IPS-NIHi7 (cell line): ENCODE results near the gene CD1C.
"Not testable (repeated sequence)": the region's sequence is repeated elsewhere in the genome, so short reads cannot be mapped to it uniquely, and the experiment has no call there.

Source experiments
- DNase-seq: peaks from one replicate; pipeline ENCODE4 v3.0.0; 2012; ENCODE audit warnings: mixed read lengths; ENCODE audit errors: extremely low spot score

The CD1C gene

DNA sequence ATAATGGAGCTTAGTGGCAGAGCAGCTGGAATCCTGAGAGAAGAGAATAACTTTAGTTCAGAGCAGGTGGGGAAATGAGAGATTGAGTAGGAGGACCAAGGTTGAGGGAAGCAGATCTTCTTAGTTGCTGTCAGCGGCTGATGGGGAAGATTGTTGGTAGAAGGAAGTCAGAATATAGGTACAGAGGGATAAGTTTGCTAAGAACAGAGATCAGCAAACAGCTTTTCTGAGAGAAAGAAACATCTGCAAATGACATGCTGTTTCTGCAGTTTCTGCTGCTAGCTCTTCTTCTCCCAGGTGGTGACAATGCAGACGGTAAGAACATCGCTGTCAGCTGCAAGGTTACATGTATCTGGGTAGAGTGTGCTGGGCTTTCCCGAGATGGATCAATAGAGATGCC lies at the start of gene CD1C:
TSS of gene CD1C (plus strand) at position 113 of the 400 bp plus-strand sequence. CDS start at position 255, 142 bp downstream.
- no peak for DNase-seq

- DNase-seq: no peak
These were observed 43.1 kb upstream of the CD1C start for GRCh38 chr1:158246650-158247049.

GRCh38 chr1:158248118-158248517 lies 41.6 kb upstream of the CD1C start:
- DNase-seq: no peak

GRCh38 chr1:158248771-158249170 lies 41.0 kb upstream of the CD1C start:
- DNase-seq: no peak

- DNase-seq: no peak
These were observed 40.1 kb upstream of the CD1C start for GRCh38 chr1:158249646-158250045.

- DNase-seq: no peak
These were observed 38.6 kb upstream of the CD1C start for GRCh38 chr1:158251163-158251562.

DNA sequence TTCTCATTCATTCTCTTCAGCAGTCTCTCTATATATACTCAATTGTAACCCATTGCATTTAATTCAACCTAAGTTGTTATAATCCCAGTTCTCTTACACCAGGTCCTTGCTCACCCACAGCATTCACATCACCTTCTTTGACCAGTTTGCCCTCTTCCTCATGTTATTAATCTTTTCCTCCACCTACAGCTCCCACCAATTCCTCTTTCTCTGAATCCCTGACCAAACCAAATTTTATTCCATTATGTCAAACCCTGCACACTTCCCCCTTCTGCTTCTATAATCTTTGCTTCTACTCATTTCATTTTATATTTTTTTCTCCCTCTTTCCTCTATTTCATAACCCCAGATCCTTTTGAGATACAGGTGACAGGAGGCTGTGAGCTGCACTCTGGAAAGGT lies 34.1 kb upstream of the CD1C start:
- no peak for DNase-seq

- not testable (repeated sequence) for DNase-seq
These were observed 33.0 kb upstream of the CD1C start for GRCh38 chr1:158256747-158257146.

DNA sequence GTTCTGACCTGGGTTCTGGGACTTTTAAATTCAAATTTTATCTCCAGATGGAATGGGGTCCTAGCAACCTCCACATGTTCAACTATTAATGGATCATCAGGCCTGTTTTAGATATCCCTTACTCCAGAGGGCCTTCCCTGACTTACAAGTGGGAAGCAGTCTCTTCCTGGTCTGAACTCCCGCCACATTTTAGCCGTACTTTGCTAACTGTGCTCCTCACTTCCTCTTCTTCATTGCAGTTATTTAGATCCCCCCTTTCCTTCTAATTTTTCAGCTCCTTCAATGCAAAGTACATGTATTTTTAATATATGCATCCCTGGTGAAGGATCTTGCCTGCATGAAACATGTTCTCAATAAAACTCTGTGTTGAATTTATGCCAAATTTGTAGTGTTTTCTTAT lies 31.8 kb upstream of the CD1C start:
- no peak for DNase-seq

- DNase-seq: no peak
These were observed 30.6 kb upstream of the CD1C start for GRCh38 chr1:158259117-158259516.

DNA sequence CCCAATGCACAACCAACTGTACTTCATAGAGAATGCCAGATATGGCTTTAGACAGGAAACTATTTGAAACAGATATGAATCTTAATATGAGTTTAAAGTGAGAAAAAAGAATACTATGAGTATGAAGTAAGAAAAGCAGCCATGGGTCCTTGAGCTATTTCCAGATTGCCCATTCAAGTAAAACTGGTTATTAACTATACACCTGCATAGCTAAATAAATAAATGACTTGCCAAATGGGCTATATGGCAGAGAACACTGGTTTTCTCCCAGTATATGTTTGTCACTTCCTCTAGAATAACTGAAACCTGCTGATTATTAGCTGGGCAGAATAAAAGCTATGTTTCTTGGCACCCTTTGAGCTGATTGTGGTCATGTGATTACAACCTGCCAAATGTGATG lies 17.0 kb upstream of the CD1C start:
- no peak for DNase-seq

- DNase-seq: no peak
These were observed 14.9 kb upstream of the CD1C start for GRCh38 chr1:158274797-158275196.

GRCh38 chr1:158282421-158282820 lies 7.3 kb upstream of the CD1C start:
- not testable (repeated sequence) for DNase-seq

DNA sequence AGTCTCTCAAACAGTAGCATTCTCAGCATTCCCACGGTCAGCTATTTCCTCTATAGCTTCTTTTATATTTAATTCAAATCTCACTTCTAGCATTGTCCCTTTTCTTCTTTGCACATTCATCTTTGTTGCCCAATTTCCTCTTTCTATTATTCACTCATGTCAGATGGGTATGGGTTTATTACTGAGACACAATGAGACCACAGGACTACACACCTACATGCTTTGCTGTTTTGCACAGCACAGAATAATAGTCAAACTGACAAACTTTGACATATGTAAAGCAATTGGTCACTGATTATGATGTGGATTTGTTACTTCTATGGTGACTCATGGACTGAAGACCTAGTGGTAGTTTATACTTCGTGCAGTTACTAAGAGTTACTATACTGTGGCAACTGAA lies 5.8 kb upstream of the CD1C start:
- DNase-seq: no peak

GRCh38 chr1:158285756-158286241 lies 3.9 kb upstream of the CD1C start:
- DNase-seq: no peak

DNA sequence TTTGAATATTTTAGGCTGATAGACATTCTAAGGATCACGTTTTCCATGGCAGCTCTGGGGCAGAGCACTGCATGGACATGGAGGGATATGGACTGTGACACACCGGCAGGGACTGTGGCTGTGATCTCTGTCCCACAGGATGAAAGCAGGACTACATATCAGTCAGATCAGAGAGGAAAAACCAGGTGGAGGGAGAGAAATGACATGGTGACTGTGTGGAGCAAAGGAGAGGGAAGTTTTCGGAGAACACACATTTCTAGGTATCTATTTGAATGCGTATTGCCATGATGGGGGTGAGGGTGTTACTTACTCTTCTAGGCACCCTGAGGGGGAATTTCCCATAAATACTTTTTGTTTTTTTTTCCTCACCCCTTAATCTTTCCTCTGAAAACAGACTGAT lies 3.2 kb upstream of the CD1C start:
- no peak for DNase-seq

GRCh38 chr1:158286941-158287346 lies 2.8 kb upstream of the CD1C start:
- no peak for DNase-seq

DNA sequence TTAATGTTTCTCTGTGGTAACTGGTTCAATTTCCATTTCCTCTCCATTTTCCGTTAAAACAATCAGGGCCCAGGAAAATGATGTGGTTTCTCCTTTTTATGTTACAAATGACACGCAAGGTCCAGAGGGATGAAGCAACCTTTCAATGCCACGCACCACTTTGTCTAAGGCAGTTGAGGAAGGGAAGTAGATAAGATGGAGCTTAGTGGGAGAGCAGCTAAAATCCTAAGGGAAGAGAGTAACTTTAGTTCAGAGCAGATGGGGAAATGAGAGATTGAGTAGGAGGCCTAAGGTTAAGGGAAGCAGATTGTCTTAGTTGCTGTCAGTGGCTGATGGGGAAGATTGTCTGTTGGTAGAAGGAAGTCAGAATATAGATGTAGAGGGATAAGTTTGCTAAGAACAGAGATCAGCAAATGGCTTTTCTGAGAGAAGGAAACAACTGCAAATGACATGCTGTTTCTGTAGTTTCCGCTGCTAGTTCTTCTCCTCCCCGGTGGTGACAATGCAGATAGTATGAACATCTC lies 660 bp downstream of the CD1C start:
- DNase-seq: no peak

- DNase-seq: no peak
These were observed 6.1 kb downstream of the CD1C start for GRCh38 chr1:158295791-158296190.

DNA sequence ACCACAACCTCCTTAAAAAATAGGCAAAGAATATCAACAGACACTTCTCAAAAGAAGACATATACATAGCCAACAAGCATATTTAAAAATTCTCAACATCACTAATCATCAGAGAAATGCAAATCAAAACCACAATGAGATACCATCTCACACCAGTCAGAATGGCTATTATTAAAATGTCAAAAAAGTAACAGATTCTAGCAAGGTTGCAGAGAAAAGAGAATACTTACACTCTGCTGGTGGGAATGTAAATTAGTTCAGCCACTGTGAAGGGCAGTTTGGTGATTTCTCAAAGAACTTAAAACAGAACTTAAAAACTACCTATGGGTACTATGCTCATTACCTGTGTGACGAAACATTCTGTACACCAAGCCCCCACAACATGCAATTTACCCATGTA lies 20.9 kb downstream of the CD1C start:
- DNase-seq: no peak

- DNase-seq: no peak
These were observed 21.3 kb downstream of the CD1C start for GRCh38 chr1:158311066-158311465.

DNA sequence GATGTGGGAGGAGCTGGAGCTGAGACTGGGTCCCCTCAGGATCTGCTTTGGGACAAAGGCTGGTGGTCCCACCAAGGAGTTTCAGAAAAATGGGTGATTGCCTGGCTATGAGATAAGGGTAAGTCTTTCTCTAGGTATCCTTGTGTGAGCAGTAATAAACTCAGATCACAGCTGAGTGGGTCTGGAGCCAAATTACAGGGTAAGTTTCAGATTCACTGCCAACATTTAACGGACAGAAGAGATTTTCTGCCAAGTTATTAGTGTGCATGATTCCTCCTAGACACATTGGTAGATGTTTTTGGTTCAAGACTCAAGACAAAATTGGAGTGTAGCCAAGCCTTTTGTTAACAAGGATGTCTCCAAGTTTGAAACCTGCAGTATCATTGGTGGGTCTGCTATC lies 34.1 kb downstream of the CD1C start:
- DNase-seq: no peak

DNA sequence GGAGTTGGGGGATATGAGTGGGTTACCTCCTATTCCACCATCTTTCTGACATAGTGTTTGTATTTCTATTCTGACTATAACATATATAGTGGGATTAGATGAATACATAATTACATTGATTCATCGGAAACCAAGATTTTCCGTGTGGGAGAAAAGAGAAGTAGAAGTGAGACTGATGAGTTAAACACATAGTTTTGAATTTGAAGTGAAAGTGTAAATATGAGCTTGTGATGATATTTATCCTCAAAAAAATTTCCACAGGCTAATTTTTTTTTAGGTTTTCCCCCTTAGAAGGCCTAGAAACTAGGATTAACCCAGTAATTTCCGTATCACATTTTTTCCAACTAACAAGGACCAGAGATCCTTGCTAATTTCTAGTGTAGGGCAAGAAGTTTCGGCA lies 34.7 kb downstream of the CD1C start:
- no peak for DNase-seq

GRCh38 chr1:158327481-158327880 lies 37.8 kb downstream of the CD1C start:
- DNase-seq: no peak
